ENCODE results near the gene FBLN2.

FBLN2 gene

GRCh38 chr3:13677272-13677671, 128.3 kb downstream of the FBLN2 start:
- no peak overlapping the region for H3K4me3 ChIP-seq (replicated peaks in 1 of 2; ENCODE audit: low read depth in 2 of 2, low read length in 2 of 2)
- DNase-seq (ENCODE audit: low read depth in 2 of 2), result no peak

GRCh38 chr3:13681931-13682330, 133.0 kb downstream of the FBLN2 start:
- no peak overlapping the region for H3K4me3 ChIP-seq (replicated peaks in 1 of 2; ENCODE audit: low read depth in 2 of 2, low read length in 2 of 2)
- DNase-seq (ENCODE audit: low read depth in 2 of 2), result no peak
- no peak for TF ChIP-seq CTCF (IDR thresholded peaks at IDR 0.05; ENCODE audit: low read depth, low read length)

More at GRCh38 chr3:13677272-13677671, 128.3 kb downstream of the FBLN2 start:
- TF ChIP-seq CTCF (IDR thresholded peaks at IDR 0.05; ENCODE audit: low read depth, low read length), result no peak

GRCh38 chr3:13682331-13683013, 133.5 kb downstream of the FBLN2 start:
- DNase-seq (ENCODE audit: low read depth in 2 of 2), result no peak
- no peak for TF ChIP-seq CTCF (IDR thresholded peaks at IDR 0.05; ENCODE audit: low read depth, low read length)
- no peak overlapping the region for H3K4me3 ChIP-seq (replicated peaks in 1 of 2; ENCODE audit: low read depth in 2 of 2, low read length in 2 of 2)

GRCh38 chr3:13683288-13683687, 134.4 kb downstream of the FBLN2 start:
- no peak overlapping the region for H3K4me3 ChIP-seq (replicated peaks in 1 of 2; ENCODE audit: low read depth in 2 of 2, low read length in 2 of 2)
- DNase-seq (ENCODE audit: low read depth in 2 of 2), result no peak
- TF ChIP-seq CTCF (IDR thresholded peaks at IDR 0.05; ENCODE audit: low read depth, low read length), result no peak

- no peak for DNase-seq (ENCODE audit: low read depth in 2 of 2)
- no peak for TF ChIP-seq CTCF (IDR thresholded peaks at IDR 0.05; ENCODE audit: low read depth, low read length)
Observed at GRCh38 chr3:13683772-13684171, 134.8 kb downstream of the FBLN2 start.

GRCh38 chr3:13684350-13684749, 135.4 kb downstream of the FBLN2 start:
- no peak for TF ChIP-seq CTCF (IDR thresholded peaks at IDR 0.05; ENCODE audit: low read depth, low read length)
- H3K4me3 ChIP-seq (replicated peaks in 1 of 2; ENCODE audit: low read depth in 2 of 2, low read length in 2 of 2), result no peak overlapping the region
- DNase-seq (ENCODE audit: low read depth in 2 of 2), result no peak

More at GRCh38 chr3:13683772-13684171, 134.8 kb downstream of the FBLN2 start:
- no peak overlapping the region for H3K4me3 ChIP-seq (replicated peaks in 1 of 2; ENCODE audit: low read depth in 2 of 2, low read length in 2 of 2)

- DNase-seq (ENCODE audit: low read depth in 2 of 2), result no peak
Observed at GRCh38 chr3:13684854-13685253, 135.9 kb downstream of the FBLN2 start.

More at GRCh38 chr3:13684854-13685253, 135.9 kb downstream of the FBLN2 start:
- H3K4me3 ChIP-seq (replicated peaks in 1 of 2; ENCODE audit: low read depth in 2 of 2, low read length in 2 of 2), result no peak overlapping the region
- no peak for TF ChIP-seq CTCF (IDR thresholded peaks at IDR 0.05; ENCODE audit: low read depth, low read length)

All from cardiac fibroblast (primary cell).